Measurements from ENCODE around the gene C1RL. TPM values are rescaled to one million over a fixed set of nuclear protein-coding genes. Genes with fewer than 3 reads are reported as not detected.

Gene C1RL
- total and polyA plus RNA-seq, 4 experiments from 2014 or later, result 4.9 to 33.6 (median 20.1) TPM

- Histone ChIP-seq H3K4me3 (ENCODE audit: low read length in 2 of 2) (no peak overlapping the region), H3K9me3 (ENCODE audit: control insufficient read depth in 1 of 2, low read length in 2 of 2) (no peaks in the 10 kb centered on the region), H3K27me3 (ENCODE audit: insufficient read depth, low read length) (no peaks in the 10 kb centered on the region), H3K4me1 (ENCODE audit: insufficient read depth, low read length) (no peaks in the 10 kb centered on the region), H3K36me3 (ENCODE audit: insufficient read depth, low read length) (no peaks in the 10 kb centered on the region), H3K27ac (ENCODE audit: low read depth, low read length) (no peak overlapping the region)
- Mint-ChIP-seq H3K4me3 (no peak overlapping the region), H3K9me3 (no peaks in the 10 kb centered on the region), H3K27ac (no peak overlapping the region), H3K4me1 (peaks cover 5 to 7% (median 6%) of the 10 kb centered on the region in 4 donors), H3K27me3 (no peaks in the 10 kb centered on the region), H3K36me3 (peaks cover 13 to 30% of the 10 kb centered on the region in 2 donors)
- CTCF ChIA-PET (ENCODE audit: partially characterized antibody), result interaction anchor here (1.1 to 1.6 kb wide), 2 partner anchors 172 to 247 kb away, joined by 3 read pairs; no protein-coding TSS in a partner anchor
- intact Hi-C loops (cut with micrococcal nuclease), result no loop called here
- POLR2A ChIA-PET (ENCODE audit: partially characterized antibody), result no interaction called here
- no peak for DNase-seq
Measured at GRCh38 chr12:7116196-7116595, 7.2 kb upstream of the C1RL start.

GRCh38 chr12:7114851-7115250 is 5.8 kb upstream of the C1RL start:
- Mint-ChIP-seq H3K9me3 (no peaks in the 10 kb centered on the region), H3K36me3 (peaks cover 13 to 30% of the 10 kb centered on the region in 2 donors), H3K4me1 (peaks cover 5 to 13% (median 8%) of the 10 kb centered on the region in 4 donors), H3K27ac (no peak overlapping the region), H3K27me3 (no peaks in the 10 kb centered on the region), H3K4me3 (no peak overlapping the region)
- H3K4me1 ChIP-seq (ENCODE audit: insufficient read depth, low read length), result peaks cover 1% of the 10 kb centered on the region
- intact Hi-C loops (cut with micrococcal nuclease), result no loop called here
- ChIA-PET POLR2A (ENCODE audit: partially characterized antibody) (no interaction called here), CTCF (ENCODE audit: partially characterized antibody) (interaction anchor here (4.5 to 8.3 kb wide), 3 partner anchors 28 to 244 kb away, joined by 42 to 130 read pairs (median 50); partner anchors contain the start of genes SPSB2 and TPI1)
- H3K4me3 ChIP-seq (ENCODE audit: low read length in 2 of 2), result no peak overlapping the region
- no peaks in the 10 kb centered on the region for H3K36me3 ChIP-seq (ENCODE audit: insufficient read depth, low read length)
- H3K27ac ChIP-seq (ENCODE audit: low read depth, low read length), result no peak overlapping the region
- no peaks in the 10 kb centered on the region for H3K27me3 ChIP-seq (ENCODE audit: insufficient read depth, low read length)
- no peak for DNase-seq
- H3K9me3 ChIP-seq (ENCODE audit: control insufficient read depth in 1 of 2, low read length in 2 of 2), result no peaks in the 10 kb centered on the region

- no peak overlapping the region for H3K4me3 Mint-ChIP-seq
- POLR2A ChIA-PET (ENCODE audit: partially characterized antibody), result interaction anchor here (4.0 kb wide), 1 partner anchor 170 kb away, joined by 26 read pairs; the partner anchor contains the start of genes C12orf57 and RNU7-1
Measured at GRCh38 chr12:7114008-7114407, 5.0 kb upstream of the C1RL start.

GRCh38 chr12:7113389-7113871 is 4.4 kb upstream of the C1RL start:
- H3K9me3 Mint-ChIP-seq, result no peaks in the 10 kb centered on the region
- intact Hi-C loops (cut with micrococcal nuclease), result loop anchor here (1.0 kb wide), 4 partner anchors 95 to 244 kb away; partner anchors contain the start of genes C12orf57 and LPCAT3
- ChIA-PET POLR2A (ENCODE audit: partially characterized antibody) (interaction anchor here (0.6 to 4.0 kb wide), 4 partner anchors 167 to 261 kb away, joined by 3 to 26 read pairs (median 7); partner anchors contain the start of genes C12orf57, CDCA3, RNU7-1 and USP5), CTCF (ENCODE audit: partially characterized antibody) (interaction anchor here (0.6 to 8.3 kb wide), 21 partner anchors 8 to 333 kb away, joined by 3 to 130 read pairs (median 5); partner anchors contain the start of genes C12orf57, CDCA3, LPCAT3 and RNU7-1)
- Histone ChIP-seq H3K27ac (ENCODE audit: low read depth, low read length) (no peak overlapping the region), H3K9me3 (ENCODE audit: control insufficient read depth in 1 of 2, low read length in 2 of 2) (no peaks in the 10 kb centered on the region), H3K27me3 (ENCODE audit: insufficient read depth, low read length) (no peaks in the 10 kb centered on the region), H3K36me3 (ENCODE audit: insufficient read depth, low read length) (no peaks in the 10 kb centered on the region), H3K4me1 (ENCODE audit: insufficient read depth, low read length) (peaks cover 8% of the 10 kb centered on the region), H3K4me3 (ENCODE audit: low read length in 2 of 2) (no peak overlapping the region)
- peak overlapping the region in 1 of 8 donors; percentile 32 for H3K4me3 Mint-ChIP-seq
- H3K4me1 Mint-ChIP-seq, result peaks cover 5 to 21% (median 18%) of the 10 kb centered on the region in 4 donors
- peaks cover 21 to 27% of the 10 kb centered on the region in 2 donors for H3K36me3 Mint-ChIP-seq
- peak overlapping the region in 4 of 7 donors; percentile 14 to 41 (median 28) for H3K27ac Mint-ChIP-seq
- H3K27me3 Mint-ChIP-seq, result no peaks in the 10 kb centered on the region
- DNase-seq, result peak in 4 of 5 donors; percentile 50 to 62 (median 56)

More at GRCh38 chr12:7114008-7114407, 5.0 kb upstream of the C1RL start:
- H3K27me3 ChIP-seq (ENCODE audit: insufficient read depth, low read length), result no peaks in the 10 kb centered on the region
- Mint-ChIP-seq H3K27me3 (no peaks in the 10 kb centered on the region), H3K9me3 (no peaks in the 10 kb centered on the region), H3K27ac (peak overlapping the region in 1 of 7 donors; percentile 43), H3K36me3 (peaks cover 18 to 30% of the 10 kb centered on the region in 2 donors), H3K4me1 (peaks cover 5 to 21% (median 15%) of the 10 kb centered on the region in 4 donors)
- CTCF ChIA-PET (ENCODE audit: partially characterized antibody), result interaction anchor here (0.9 to 8.3 kb wide), 15 partner anchors 8 to 243 kb away, joined by 3 to 130 read pairs (median 8); partner anchors contain the start of genes C12orf57, LPCAT3, RNU7-1 and SPSB2
- no peak overlapping the region for H3K27ac ChIP-seq (ENCODE audit: low read depth, low read length)
- intact Hi-C loops (cut with micrococcal nuclease), result no loop called here
- peaks cover 8% of the 10 kb centered on the region for H3K4me1 ChIP-seq (ENCODE audit: insufficient read depth, low read length)
- no peaks in the 10 kb centered on the region for H3K36me3 ChIP-seq (ENCODE audit: insufficient read depth, low read length)
- DNase-seq, result no peak
- H3K4me3 ChIP-seq (ENCODE audit: low read length in 2 of 2), result no peak overlapping the region
- no peaks in the 10 kb centered on the region for H3K9me3 ChIP-seq (ENCODE audit: control insufficient read depth in 1 of 2, low read length in 2 of 2)

GRCh38 chr12:7112041-7112440 is 3.0 kb upstream of the C1RL start:
- H3K36me3 ChIP-seq (ENCODE audit: insufficient read depth, low read length), result no peaks in the 10 kb centered on the region
- no peaks in the 10 kb centered on the region for H3K9me3 ChIP-seq (ENCODE audit: control insufficient read depth in 1 of 2, low read length in 2 of 2)
- no peak for DNase-seq
- Mint-ChIP-seq H3K27ac (no peak overlapping the region), H3K36me3 (peaks cover 13 to 28% of the 10 kb centered on the region in 2 donors), H3K4me1 (peaks cover 9 to 32% (median 26%) of the 10 kb centered on the region in 4 donors), H3K4me3 (no peak overlapping the region), H3K9me3 (no peaks in the 10 kb centered on the region), H3K27me3 (no peaks in the 10 kb centered on the region)
- H3K4me3 ChIP-seq (ENCODE audit: low read length in 2 of 2), result no peak overlapping the region
- no peak overlapping the region for H3K27ac ChIP-seq (ENCODE audit: low read depth, low read length)
- intact Hi-C loops (cut with micrococcal nuclease), result no loop called here
- ChIA-PET CTCF (ENCODE audit: partially characterized antibody) (interaction anchor here (1.1 to 8.3 kb wide), 17 partner anchors 9 to 547 kb away, joined by 3 to 130 read pairs (median 6); partner anchors contain the start of genes C12orf57, CDCA3, LPCAT3 and RBP5), POLR2A (ENCODE audit: partially characterized antibody) (interaction anchor here (2.1 to 4.0 kb wide), 3 partner anchors 165 to 260 kb away, joined by 6 to 26 read pairs (median 8); partner anchors contain the start of genes C12orf57, CDCA3, RNU7-1 and USP5)
- H3K4me1 ChIP-seq (ENCODE audit: insufficient read depth, low read length), result peaks cover 16% of the 10 kb centered on the region
- no peaks in the 10 kb centered on the region for H3K27me3 ChIP-seq (ENCODE audit: insufficient read depth, low read length)

GRCh38 chr12:7110661-7111060 is 1.6 kb upstream of the C1RL start:
- ChIA-PET POLR2A (ENCODE audit: partially characterized antibody) (interaction anchor here (1.5 to 4.4 kb wide), 3 partner anchors 92 to 174 kb away, joined by 7 to 26 read pairs (median 20); partner anchors contain the start of genes C12orf57, LPCAT3 and RNU7-1), CTCF (ENCODE audit: partially characterized antibody) (interaction anchor here (0.9 to 8.3 kb wide), 14 partner anchors 8 to 260 kb away, joined by 3 to 130 read pairs (median 10); partner anchors contain the start of genes C12orf57, CDCA3, LPCAT3 and PHB2)
- Mint-ChIP-seq H3K4me3 (peak overlapping the region in 1 of 8 donors; percentile 25), H3K9me3 (peaks cover 0 to 10% (median 7%) of the 10 kb centered on the region in 8 donors), H3K27ac (peak overlapping the region in 3 of 7 donors; percentile 57 to 73 (median 68)), H3K4me1 (peaks cover 18 to 46% (median 36%) of the 10 kb centered on the region in 4 donors), H3K36me3 (peaks cover 16 to 34% of the 10 kb centered on the region in 2 donors), H3K27me3 (no peaks in the 10 kb centered on the region)
- Histone ChIP-seq H3K36me3 (ENCODE audit: insufficient read depth, low read length) (no peaks in the 10 kb centered on the region), H3K9me3 (ENCODE audit: control insufficient read depth in 1 of 2, low read length in 2 of 2) (no peaks in the 10 kb centered on the region), H3K27me3 (ENCODE audit: insufficient read depth, low read length) (no peaks in the 10 kb centered on the region), H3K27ac (ENCODE audit: low read depth, low read length) (no peak overlapping the region), H3K4me3 (ENCODE audit: low read length in 2 of 2) (no peak overlapping the region), H3K4me1 (ENCODE audit: insufficient read depth, low read length) (peaks cover 27% of the 10 kb centered on the region)
- no peak for DNase-seq
- intact Hi-C loops (cut with micrococcal nuclease), result no loop called here

GRCh38 chr12:7109572-7109920 is 532 bp upstream of the C1RL start:
- Mint-ChIP-seq H3K27ac (peak overlapping the region; percentile 79 to 97 (median 87)), H3K4me3 (peak overlapping the region; percentile 85 to 96 (median 91)), H3K9me3 (peaks cover 0 to 12% (median 10%) of the 10 kb centered on the region in 8 donors), H3K36me3 (peaks cover 16 to 31% of the 10 kb centered on the region in 2 donors), H3K27me3 (no peaks in the 10 kb centered on the region), H3K4me1 (peaks cover 20 to 51% (median 39%) of the 10 kb centered on the region in 4 donors)
- ChIA-PET POLR2A (ENCODE audit: partially characterized antibody) (interaction anchor here (1.0 to 4.4 kb wide), 11 partner anchors 13 to 357 kb away, joined by 3 to 62 read pairs (median 13); partner anchors contain the start of genes C12orf57, ENO2, LPCAT3 and MLF2), CTCF (ENCODE audit: partially characterized antibody) (interaction anchor here (0.6 to 8.3 kb wide), 25 partner anchors 10 to 267 kb away, joined by 3 to 130 read pairs (median 4); partner anchors contain the start of genes C12orf57, C1R, LPCAT3 and PHB2)
- H3K9me3 ChIP-seq (ENCODE audit: control insufficient read depth in 1 of 2, low read length in 2 of 2), result no peaks in the 10 kb centered on the region
- peak overlapping the region in 1 of 2 donors; percentile 94 for H3K4me3 ChIP-seq (ENCODE audit: low read length in 2 of 2)
- peak overlapping the region; percentile 74 for H3K27ac ChIP-seq (ENCODE audit: low read depth, low read length)
- peaks cover 33% of the 10 kb centered on the region for H3K4me1 ChIP-seq (ENCODE audit: insufficient read depth, low read length)
- H3K27me3 ChIP-seq (ENCODE audit: insufficient read depth, low read length), result no peaks in the 10 kb centered on the region
- DNase-seq, result no peak
- intact Hi-C loops (cut with micrococcal nuclease), result loop anchor here (1.0 to 2.0 kb wide), 3 partner anchors 21 to 165 kb away; partner anchors contain the start of genes C12orf57, CLSTN3 and LPCAT3
- no peaks in the 10 kb centered on the region for H3K36me3 ChIP-seq (ENCODE audit: insufficient read depth, low read length)

Measured in CD4-positive, alpha-beta memory T cell (primary cell).